SK-N-SH (cell line): ENCODE results near the gene CIPC. TPM values are rescaled to one million over a fixed set of nuclear protein-coding genes. Genes with fewer than 3 reads are reported as not detected.

Experiments
- CTCF ChIA-PET: fragments of 300-600, 350-600 bp; formaldehyde crosslinking; extraction: SDS; loops from one replicate; lab custom pipeline; 2021; lab: Yijun Ruan, JAX
- POLR2A ChIA-PET: fragments of 350-600 bp; sonication (Branson Sonifier 250); formaldehyde crosslinking; extraction: SDS; loops from one replicate; lab custom pipeline; 2020; ENCODE audit warnings: antibody characterized with exemption, inconsistent platforms; lab: Yijun Ruan, JAX
- DNase-seq: peaks from one replicate; pipeline ENCODE4 v3.0.0; 2012
- H2AFZ ChIP-seq: fragments of 200-600 bp; sonication (generic); 2 replicates; pipeline ENCODE4 v1.8.1; 2016; ENCODE audit warnings: antibody characterized with exemption, mild to moderate bottlenecking, low read depth
- H3F3A ChIP-seq: fragments of 200-600 bp; sonication (generic); replicated peaks from 2 replicates; pipeline ENCODE3; 2016; ENCODE audit warnings: antibody characterized with exemption, mild to moderate bottlenecking; ENCODE audit not compliant: insufficient read depth
- H3K27ac ChIP-seq, 2 experiments: fragments of 200-500 bp in 1 of 2; fragments of 200-600 bp in 1 of 2; sonication (Bioruptor generic) in 1 of 2; sonication (generic), shearing (Covaris generic) in 1 of 2; 2 replicates each; pipeline versions ENCODE4 v1.5.1 to v1.6.1; 2014 to 2016; ENCODE audit warnings: low read depth in 2 of 2, inconsistent platforms in 1 of 2, low read length in 1 of 2, mild to moderate bottlenecking in 1 of 2, mixed read lengths in 1 of 2
- H3K27me3 ChIP-seq: fragments of 200-600 bp; sonication (generic), shearing (Covaris generic); 2 replicates; pipeline ENCODE4 v1.6.1; 2016; ENCODE audit warnings: mixed run types; ENCODE audit not compliant: insufficient read depth
- H3K36me3 ChIP-seq, 2 experiments: fragments of 200-500 bp in 1 of 2; fragments of 200-600 bp in 1 of 2; sonication (Bioruptor generic) in 1 of 2; sonication (generic) in 1 of 2; replicated peaks in 1 of 2; 2 replicates each; pipeline versions ENCODE3 to v1.5.1; 2014 to 2016; ENCODE audit warnings: low read length in 1 of 2, mild to moderate bottlenecking in 1 of 2; ENCODE audit not compliant: insufficient read depth in 2 of 2, control insufficient read depth in 1 of 2
- H3K4me1 ChIP-seq, 2 experiments: fragments of 200-500 bp in 1 of 2; fragments of 200-600 bp in 1 of 2; sonication (Bioruptor generic) in 1 of 2; sonication (generic), shearing (Covaris generic) in 1 of 2; 2 replicates each; pipeline versions ENCODE4 v1.5.1 to v1.6.1; 2014 to 2016; ENCODE audit warnings: low read depth in 1 of 2, low read length in 1 of 2, mixed run types in 1 of 2; ENCODE audit not compliant: insufficient read depth in 2 of 2, control insufficient read depth in 1 of 2
- H3K4me2 ChIP-seq: fragments of 200-600 bp; sonication (generic), shearing (Covaris generic); 2 replicates; pipeline ENCODE4 v1.6.1; 2017; ENCODE audit warnings: mixed run types
- H3K4me3 ChIP-seq, 2 experiments: fragments of 200-500 bp in 1 of 2; fragments of 200-600 bp in 1 of 2; sonication (Bioruptor generic) in 1 of 2; sonication (generic), shearing (Covaris generic) in 1 of 2; 2 replicates each; pipeline versions ENCODE4 v1.5.1 to v1.8.1; 2014 to 2016; ENCODE audit warnings: low read depth in 2 of 2, inconsistent platforms in 1 of 2, low read length in 1 of 2, mild to moderate bottlenecking in 1 of 2, mixed read lengths in 1 of 2, moderate library complexity in 1 of 2
- H3K79me2 ChIP-seq: fragments of 200-600 bp; sonication (generic); 2 replicates; pipeline ENCODE4 v1.8.1; 2017; ENCODE audit warnings: mild to moderate bottlenecking; ENCODE audit not compliant: insufficient read depth
- H3K9ac ChIP-seq: fragments of 200-600 bp; sonication (generic); 2 replicates; pipeline ENCODE4 v1.6.1; 2017; ENCODE audit warnings: mixed run types
- H3K9me2 ChIP-seq: fragments of 200-600 bp; sonication (generic); 2 replicates; pipeline ENCODE4 v1.6.1; 2017; ENCODE audit warnings: mixed run types
- H3K9me3 ChIP-seq: fragments of 200-600 bp; sonication (generic); 2 replicates; pipeline ENCODE4 v1.6.1; 2017; ENCODE audit warnings: mixed run types, mild to moderate bottlenecking, moderate library complexity
- H4K20me1 ChIP-seq: fragments of 200-600 bp; sonication (generic); 2 replicates; pipeline ENCODE4 v1.6.1; 2017; ENCODE audit warnings: mild to moderate bottlenecking, mixed run types; ENCODE audit not compliant: insufficient read depth
- CHD2 ChIP-seq: fragments of 150-350 bp; IDR thresholded peaks from 2 replicates; pipeline ENCODE4 v1.6.1; 2018; ENCODE audit warnings: low read length; ENCODE audit not compliant: partially characterized antibody
- ELF1 ChIP-seq: IDR thresholded peaks from 2 replicates; pipeline ENCODE4 v1.4.0; 2012
- EZH2phosphoT487 ChIP-seq: fragments of 200-600 bp; sonication (generic); IDR thresholded peaks from 2 replicates; pipeline ENCODE4 v1.6.1; 2017; ENCODE audit warnings: low read depth, mixed run types, mild to moderate bottlenecking, antibody characterized with exemption, moderate library complexity, borderline replicate concordance
- FOSL2 ChIP-seq: IDR thresholded peaks from 2 replicates; pipeline ENCODE4 v1.4.0; 2012; ENCODE audit warnings: low read depth, mild to moderate bottlenecking, moderate library complexity, borderline replicate concordance
- FOXM1 ChIP-seq: IDR thresholded peaks from 2 replicates; pipeline ENCODE4 v1.4.0; 2012; ENCODE audit warnings: low read depth, mild to moderate bottlenecking
- GATA2 ChIP-seq: sonication (generic); formaldehyde crosslinking; IDR thresholded peaks from 2 replicates; pipeline ENCODE4 v1.5.0; 2020; ENCODE audit warnings: mild to moderate bottlenecking, missing genetic modification reagents
- JUND ChIP-seq: IDR thresholded peaks from 2 replicates; pipeline ENCODE4 v1.4.0; 2012
- MEF2A ChIP-seq: IDR thresholded peaks from 2 replicates; pipeline ENCODE4 v1.4.0; 2012; ENCODE audit warnings: low read depth, borderline replicate concordance
- MXI1 ChIP-seq: IDR thresholded peaks from 2 replicates; pipeline ENCODE4 v1.6.1; 2012; ENCODE audit warnings: mild to moderate bottlenecking, low read depth, low read length, improper control_type of control experiment
- NFIC ChIP-seq: IDR thresholded peaks from 2 replicates; pipeline ENCODE4 v1.4.0; 2012; ENCODE audit warnings: borderline replicate concordance
- POLR2AphosphoS5 ChIP-seq: IDR thresholded peaks from 2 replicates; pipeline ENCODE4 v1.6.1; 2012; ENCODE audit warnings: low read depth, low read length
- RCOR1 ChIP-seq: fragments of 150-350 bp; IDR thresholded peaks from 2 replicates; pipeline ENCODE4 v1.6.1; 2017; ENCODE audit warnings: antibody characterized with exemption, low read length
- RFX5 ChIP-seq: IDR thresholded peaks from 2 replicates; pipeline ENCODE4 v1.6.1; 2012; ENCODE audit warnings: mild to moderate bottlenecking, improper control_type of control experiment, low read length
- SIN3A ChIP-seq: IDR thresholded peaks from 2 replicates; pipeline ENCODE4 v1.6.1; 2012; ENCODE audit warnings: low read depth, mild to moderate bottlenecking, low read length, moderate library complexity, borderline replicate concordance
- SMC3 ChIP-seq: IDR thresholded peaks from 2 replicates; pipeline ENCODE4 v1.6.1; 2012; ENCODE audit warnings: low read depth, low read length, improper control_type of control experiment
- TAF1 ChIP-seq: IDR thresholded peaks from 2 replicates; pipeline ENCODE4 v1.6.1; 2012; ENCODE audit warnings: low read depth, mild to moderate bottlenecking, low read length, moderate library complexity, borderline replicate concordance
- TEAD4 ChIP-seq: IDR thresholded peaks from 2 replicates; pipeline ENCODE4 v1.4.0; 2012; ENCODE audit warnings: mild to moderate bottlenecking, borderline replicate concordance; ENCODE audit not compliant: insufficient read depth
- WGBS: methylation state at CpG from one replicate; pipeline ENCODE4 v1.1.6; 2017; ENCODE audit warnings: low lambda C conversion rate; 5-methylcytosine and 5-hydroxymethylcytosine counted together
- polyA plus RNA-seq, 3 experiments: library from polyadenylated mRNA; depleted of rRNA; stranded (reverse); fragments of >200 nt; gene quantifications; 2 replicates each; pipeline ENCODE4 v1.2.3, GENCODE V29; 2012
- TF ChIP-seq, protein P1 (sequence below): IDR thresholded peaks from 2 replicates; pipeline ENCODE4 v1.6.1; 2012; ENCODE audit warnings: mild to moderate bottlenecking, low read depth, low read length, moderate library complexity
- TF ChIP-seq, protein P2 (sequence below): IDR thresholded peaks from 2 replicates; pipeline ENCODE4; 2012
- TF ChIP-seq, protein P3 (sequence below): IDR thresholded peaks from 2 replicates; pipeline ENCODE4 v1.4.0; 2012; ENCODE audit warnings: low read depth
- TF ChIP-seq, protein P4 (sequence below): IDR thresholded peaks from 2 replicates; pipeline ENCODE4 v1.4.0; 2012; ENCODE audit warnings: low read depth, borderline replicate concordance

The CIPC gene
- polyA plus RNA-seq, 1 of the 3 experiments (the other 2 are of a cell fraction) = 6.5 TPM

DNA sequence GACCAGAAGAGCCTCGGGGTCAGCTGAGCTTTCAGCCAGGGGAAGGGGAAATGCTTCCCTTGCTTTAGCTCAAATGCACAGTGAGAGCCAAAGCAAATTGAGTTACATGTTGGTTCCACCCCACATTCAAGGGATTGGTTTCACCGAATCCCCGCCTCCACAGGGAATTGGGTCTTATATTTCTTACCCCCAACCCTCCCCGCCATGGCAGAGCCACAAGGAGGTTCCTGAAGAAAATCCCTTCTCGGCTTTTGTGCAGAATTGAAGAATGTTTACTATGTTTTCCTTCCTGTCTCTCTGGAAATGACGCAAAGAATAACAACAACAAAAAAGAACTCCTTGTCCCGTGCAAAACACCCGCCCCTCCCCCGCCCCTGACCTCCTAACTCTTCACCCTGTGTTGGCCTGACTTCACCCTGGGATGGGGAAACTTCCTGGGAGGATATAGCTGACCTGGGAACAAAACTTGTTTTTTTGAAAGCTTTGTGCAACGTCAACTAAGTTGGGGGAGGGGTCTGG lies 21.9 kb upstream of the CIPC start:
- no peak overlapping the region for H3K27ac ChIP-seq
- no peaks in the 10 kb centered on the region for H3K4me1 ChIP-seq
- no peaks in the 10 kb centered on the region for H3K79me2 ChIP-seq
- no peaks in the 10 kb centered on the region for H3K9me2 ChIP-seq
- no peak for DNase-seq
- ChIA-PET CTCF (interaction anchor here (1.2 to 18.3 kb wide), 11 partner anchors 8 to 204 kb away, joined by 3 to 764 read pairs (median 5); no protein-coding TSS in a partner anchor), POLR2A (interaction anchor here (0.6 to 1.0 kb wide), 2 partner anchors 8 to 211 kb away, joined by 3 read pairs; no protein-coding TSS in a partner anchor)
- H4K20me1 ChIP-seq = no peaks in the 10 kb centered on the region
- no peaks in the 10 kb centered on the region for H3F3A ChIP-seq
- H3K36me3 ChIP-seq = no peaks in the 10 kb centered on the region
- 63% methylated on average over 10 of the region's 10 CpGs for WGBS
- TF ChIP-seq TEAD4 (no peak), NFIC (no peak), FOSL2 (no peak), TAF1 (no peak), SMC3 (no peak), CHD2 (no peak), ELF1 (no peak), SIN3A (no peak)
- TF ChIP-seq, protein P1, sequence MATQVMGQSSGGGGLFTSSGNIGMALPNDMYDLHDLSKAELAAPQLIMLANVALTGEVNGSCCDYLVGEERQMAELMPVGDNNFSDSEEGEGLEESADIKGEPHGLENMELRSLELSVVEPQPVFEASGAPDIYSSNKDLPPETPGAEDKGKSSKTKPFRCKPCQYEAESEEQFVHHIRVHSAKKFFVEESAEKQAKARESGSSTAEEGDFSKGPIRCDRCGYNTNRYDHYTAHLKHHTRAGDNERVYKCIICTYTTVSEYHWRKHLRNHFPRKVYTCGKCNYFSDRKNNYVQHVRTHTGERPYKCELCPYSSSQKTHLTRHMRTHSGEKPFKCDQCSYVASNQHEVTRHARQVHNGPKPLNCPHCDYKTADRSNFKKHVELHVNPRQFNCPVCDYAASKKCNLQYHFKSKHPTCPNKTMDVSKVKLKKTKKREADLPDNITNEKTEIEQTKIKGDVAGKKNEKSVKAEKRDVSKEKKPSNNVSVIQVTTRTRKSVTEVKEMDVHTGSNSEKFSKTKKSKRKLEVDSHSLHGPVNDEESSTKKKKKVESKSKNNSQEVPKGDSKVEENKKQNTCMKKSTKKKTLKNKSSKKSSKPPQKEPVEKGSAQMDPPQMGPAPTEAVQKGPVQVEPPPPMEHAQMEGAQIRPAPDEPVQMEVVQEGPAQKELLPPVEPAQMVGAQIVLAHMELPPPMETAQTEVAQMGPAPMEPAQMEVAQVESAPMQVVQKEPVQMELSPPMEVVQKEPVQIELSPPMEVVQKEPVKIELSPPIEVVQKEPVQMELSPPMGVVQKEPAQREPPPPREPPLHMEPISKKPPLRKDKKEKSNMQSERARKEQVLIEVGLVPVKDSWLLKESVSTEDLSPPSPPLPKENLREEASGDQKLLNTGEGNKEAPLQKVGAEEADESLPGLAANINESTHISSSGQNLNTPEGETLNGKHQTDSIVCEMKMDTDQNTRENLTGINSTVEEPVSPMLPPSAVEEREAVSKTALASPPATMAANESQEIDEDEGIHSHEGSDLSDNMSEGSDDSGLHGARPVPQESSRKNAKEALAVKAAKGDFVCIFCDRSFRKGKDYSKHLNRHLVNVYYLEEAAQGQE = no peak
- TF ChIP-seq, protein P2, sequence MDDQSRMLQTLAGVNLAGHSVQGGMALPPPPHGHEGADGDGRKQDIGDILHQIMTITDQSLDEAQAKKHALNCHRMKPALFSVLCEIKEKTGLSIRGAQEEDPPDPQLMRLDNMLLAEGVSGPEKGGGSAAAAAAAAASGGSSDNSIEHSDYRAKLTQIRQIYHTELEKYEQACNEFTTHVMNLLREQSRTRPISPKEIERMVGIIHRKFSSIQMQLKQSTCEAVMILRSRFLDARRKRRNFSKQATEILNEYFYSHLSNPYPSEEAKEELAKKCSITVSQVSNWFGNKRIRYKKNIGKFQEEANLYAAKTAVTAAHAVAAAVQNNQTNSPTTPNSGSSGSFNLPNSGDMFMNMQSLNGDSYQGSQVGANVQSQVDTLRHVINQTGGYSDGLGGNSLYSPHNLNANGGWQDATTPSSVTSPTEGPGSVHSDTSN = no peak
- TF ChIP-seq, protein P3, sequence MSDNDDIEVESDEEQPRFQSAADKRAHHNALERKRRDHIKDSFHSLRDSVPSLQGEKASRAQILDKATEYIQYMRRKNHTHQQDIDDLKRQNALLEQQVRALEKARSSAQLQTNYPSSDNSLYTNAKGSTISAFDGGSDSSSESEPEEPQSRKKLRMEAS = no peak
- H2AFZ ChIP-seq = no peak overlapping the region
- 0 out of 2 replicates have a peak, but pooled peaks cover 4% of the 10 kb centered on the region for H3K9me3 ChIP-seq
- no peak overlapping the region for H3K4me3 ChIP-seq
- no peak overlapping the region for H3K4me2 ChIP-seq
- H3K9ac ChIP-seq = no peak overlapping the region
- H3K27me3 ChIP-seq = no peaks in the 10 kb centered on the region

DNA sequence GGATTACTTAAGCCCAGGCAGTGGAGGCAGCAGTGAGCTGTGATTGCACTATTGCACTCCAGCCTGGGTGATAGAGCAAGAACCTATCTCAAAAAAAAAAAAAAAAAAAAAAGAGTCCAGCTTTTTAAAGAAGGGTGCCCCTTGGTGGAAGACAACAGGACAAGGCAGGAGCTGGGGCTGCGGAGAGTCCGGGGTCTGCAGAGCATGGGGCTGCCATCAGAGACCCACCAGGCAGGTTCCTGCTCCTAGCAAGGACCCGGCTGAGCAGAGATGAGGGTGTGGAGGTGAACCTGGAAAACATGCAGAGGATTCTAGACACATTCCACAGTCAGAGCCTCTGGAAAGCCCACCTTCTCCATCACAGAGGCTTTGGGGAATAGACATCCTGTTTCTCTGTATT lies 21.0 kb upstream of the CIPC start:
- no peaks in the 10 kb centered on the region for H3K36me3 ChIP-seq
- CTCF ChIA-PET = interaction anchor here (0.6 to 18.3 kb wide), 10 partner anchors 9 to 205 kb away, joined by 3 to 764 read pairs (median 6); no protein-coding TSS in a partner anchor
- H3K27me3 ChIP-seq = no peaks in the 10 kb centered on the region
- POLR2A ChIA-PET = no interaction called here
- no peaks in the 10 kb centered on the region for H3K9me2 ChIP-seq
- no peak overlapping the region for H3K9ac ChIP-seq
- no peak for DNase-seq
- WGBS = 81% methylated on average over 3 of the region's 3 CpGs
- no peak overlapping the region for H2AFZ ChIP-seq
- H3K4me1 ChIP-seq = no peaks in the 10 kb centered on the region
- no peak overlapping the region for H3K27ac ChIP-seq
- no peaks in the 10 kb centered on the region for H4K20me1 ChIP-seq
- no peak overlapping the region for H3K4me3 ChIP-seq
- no peak overlapping the region for H3K4me2 ChIP-seq
- H3K79me2 ChIP-seq = no peaks in the 10 kb centered on the region
- H3K9me3 ChIP-seq = 0 out of 2 replicates have a peak, but pooled peaks cover 4% of the 10 kb centered on the region
- no peaks in the 10 kb centered on the region for H3F3A ChIP-seq
- TF ChIP-seq MXI1 (no peak), ELF1 (no peak), POLR2AphosphoS5 (no peak), EZH2phosphoT487 (no peak), SMC3 (no peak), GATA2 (CRISPR knock-in tag) (no peak), JUND (no peak), FOXM1 (no peak), MEF2A (no peak), RFX5 (no peak), RCOR1 (no peak)
- TF ChIP-seq, protein P4, sequence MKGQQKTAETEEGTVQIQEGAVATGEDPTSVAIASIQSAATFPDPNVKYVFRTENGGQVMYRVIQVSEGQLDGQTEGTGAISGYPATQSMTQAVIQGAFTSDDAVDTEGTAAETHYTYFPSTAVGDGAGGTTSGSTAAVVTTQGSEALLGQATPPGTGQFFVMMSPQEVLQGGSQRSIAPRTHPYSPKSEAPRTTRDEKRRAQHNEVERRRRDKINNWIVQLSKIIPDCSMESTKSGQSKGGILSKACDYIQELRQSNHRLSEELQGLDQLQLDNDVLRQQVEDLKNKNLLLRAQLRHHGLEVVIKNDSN = no peak
- TF ChIP-seq, protein P2 = no peak
